HT1080 (cell line): ENCODE measurements around the gene HACD3. TPM values are rescaled to one million over a fixed set of nuclear protein-coding genes. Genes with fewer than 3 reads are reported as not detected.

Experiments used
- DNase-seq: peaks from one replicate; pipeline ENCODE4 v3.0.0-alpha.2; 2015; ENCODE audit warnings: low read depth
- polyA plus RNA-seq, 2 experiments: library from polyadenylated mRNA; depleted of rRNA; stranded (reverse); fragments of >200 nt; gene quantifications; 2 replicates each; pipeline ENCODE4 v1.2.3, GENCODE V29; 2015
- total RNA-seq: library from RNA; depleted of rRNA; stranded (reverse); fragments of >200 nt; shearing (Covaris generic); gene quantifications from 2 replicates; pipeline ENCODE4 v1.2.3, GENCODE V29; 2014; rRNA removed

The HACD3 gene, protein sequence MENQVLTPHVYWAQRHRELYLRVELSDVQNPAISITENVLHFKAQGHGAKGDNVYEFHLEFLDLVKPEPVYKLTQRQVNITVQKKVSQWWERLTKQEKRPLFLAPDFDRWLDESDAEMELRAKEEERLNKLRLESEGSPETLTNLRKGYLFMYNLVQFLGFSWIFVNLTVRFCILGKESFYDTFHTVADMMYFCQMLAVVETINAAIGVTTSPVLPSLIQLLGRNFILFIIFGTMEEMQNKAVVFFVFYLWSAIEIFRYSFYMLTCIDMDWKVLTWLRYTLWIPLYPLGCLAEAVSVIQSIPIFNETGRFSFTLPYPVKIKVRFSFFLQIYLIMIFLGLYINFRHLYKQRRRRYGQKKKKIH
- total RNA-seq = 96.0 and 101 TPM in 2 replicates
- polyA plus RNA-seq (2015; cell fraction: cytosol; rRNA removed) = 60.8 and 72.6 TPM in 2 replicates
- polyA plus RNA-seq (2015; cell fraction: nucleus; rRNA removed) = 82.6 and 87.7 TPM in 2 replicates

- peak; percentile 66 for DNase-seq
Observed at GRCh38 chr15:65530318-65531111, at the start of gene HACD3. TSS of gene HACD3 (plus strand) at chr15:65530463. CDS start at chr15:65530632, 169 bp downstream.

- no peak for DNase-seq
Observed at GRCh38 chr15:65484876-65485275, 45.4 kb upstream of the HACD3 start.

GRCh38 chr15:65494076-65494475 lies 36.2 kb upstream of the HACD3 start:
- DNase-seq = no peak

DNA sequence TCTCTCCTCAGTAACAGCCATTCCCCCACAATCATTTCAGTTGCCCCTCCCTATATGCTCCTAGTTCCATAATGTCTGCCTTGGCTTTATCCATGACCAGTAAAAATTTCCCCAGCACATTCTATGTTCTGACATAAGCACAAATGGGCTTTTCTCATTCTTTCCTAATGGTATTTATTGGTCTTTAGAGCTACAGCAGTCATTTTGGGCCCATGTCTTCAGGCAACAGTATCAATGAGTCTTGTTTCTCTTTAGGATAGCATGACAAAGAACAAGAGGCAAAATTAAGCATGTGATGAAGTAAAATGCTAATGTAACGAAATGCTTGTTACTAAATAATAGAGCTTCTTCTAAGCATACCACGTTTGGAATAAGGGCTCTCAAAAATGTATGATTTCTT lies 20.9 kb upstream of the HACD3 start:
- no peak for DNase-seq

DNA sequence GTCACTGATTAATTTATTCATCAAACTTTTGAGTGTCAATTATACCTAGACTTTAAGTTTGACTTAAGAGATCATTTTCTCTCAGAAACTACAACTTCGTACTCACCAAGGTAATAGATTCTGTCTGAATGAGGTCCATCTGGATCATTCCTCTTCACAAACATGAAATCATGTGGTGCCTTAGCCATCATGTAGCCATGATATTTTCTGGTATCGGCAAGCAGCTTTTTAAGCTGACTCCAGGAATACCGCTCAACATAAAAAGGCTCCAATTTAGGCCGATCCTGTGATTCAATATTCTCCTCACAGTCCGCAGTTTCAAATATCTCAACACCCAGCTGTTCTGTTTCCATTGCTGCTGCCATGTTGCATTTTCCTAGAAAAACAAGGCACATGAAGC lies 18.1 kb upstream of the HACD3 start:
- DNase-seq = no peak

DNA sequence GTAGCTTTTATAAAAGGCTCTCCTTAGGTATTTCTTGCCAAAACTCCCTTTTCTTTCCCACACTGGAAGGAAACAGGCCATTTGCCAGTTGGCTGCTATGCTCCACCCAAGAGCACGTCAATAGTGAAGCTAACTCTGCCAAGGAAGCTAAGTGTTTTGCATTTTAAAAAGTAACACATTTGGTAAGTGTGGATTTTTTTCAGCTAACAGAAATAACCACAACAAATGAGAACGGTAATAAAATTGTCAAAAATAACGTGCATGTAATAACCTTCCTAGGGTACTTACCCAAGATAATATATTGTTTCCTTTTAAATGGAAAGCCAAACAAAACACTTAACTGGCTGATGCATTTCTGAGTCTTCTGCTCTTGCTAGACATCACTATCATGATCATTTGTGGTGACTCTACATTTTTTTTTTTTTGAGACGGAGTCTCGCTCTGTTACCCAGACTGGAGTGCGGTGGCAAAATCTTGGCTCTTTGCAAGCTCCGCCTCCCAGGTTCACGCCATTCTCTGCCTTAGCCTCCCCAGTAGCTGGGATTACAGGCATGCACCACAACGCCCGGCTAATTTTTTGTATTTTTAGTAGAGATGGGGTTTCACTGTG lies 17.4 kb upstream of the HACD3 start:
- no peak for DNase-seq

GRCh38 chr15:65516997-65517865 lies 13.0 kb upstream of the HACD3 start, which contains the start of gene DPP8:
TSS of gene DPP8 (minus strand) at chr15:65517689. CDS start at chr15:65512553, 5,136 bp downstream.
- peak; percentile 91 for DNase-seq

- no peak for DNase-seq
Observed at GRCh38 chr15:65517866-65518207, 12.4 kb upstream of the HACD3 start.

- DNase-seq = no peak
Observed at GRCh38 chr15:65518633-65519285, 11.5 kb upstream of the HACD3 start.

GRCh38 chr15:65521350-65521749 lies 8.9 kb upstream of the HACD3 start:
- no peak for DNase-seq

GRCh38 chr15:65524226-65524625 lies 6.0 kb upstream of the HACD3 start:
- no peak for DNase-seq

DNA sequence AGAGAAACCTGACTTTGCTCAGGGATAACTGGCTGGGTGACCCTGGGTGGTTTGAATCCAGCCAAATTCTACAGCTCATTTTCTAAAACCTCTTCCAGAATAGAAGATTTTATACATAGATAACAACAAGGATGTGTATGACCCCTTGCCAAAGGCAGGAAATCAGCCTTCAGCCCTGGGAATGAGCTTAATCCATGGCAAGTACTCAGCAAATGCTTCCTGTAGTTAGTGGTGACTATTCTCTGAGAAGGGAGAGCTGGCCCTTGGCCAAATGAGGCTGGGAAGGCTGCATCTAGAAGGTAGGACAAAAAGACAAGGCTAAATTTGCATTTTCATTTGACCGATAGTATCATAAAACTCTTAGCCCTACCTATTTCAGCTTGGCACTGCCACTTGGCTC lies 4.6 kb upstream of the HACD3 start:
- DNase-seq = peak; percentile 65

DNA sequence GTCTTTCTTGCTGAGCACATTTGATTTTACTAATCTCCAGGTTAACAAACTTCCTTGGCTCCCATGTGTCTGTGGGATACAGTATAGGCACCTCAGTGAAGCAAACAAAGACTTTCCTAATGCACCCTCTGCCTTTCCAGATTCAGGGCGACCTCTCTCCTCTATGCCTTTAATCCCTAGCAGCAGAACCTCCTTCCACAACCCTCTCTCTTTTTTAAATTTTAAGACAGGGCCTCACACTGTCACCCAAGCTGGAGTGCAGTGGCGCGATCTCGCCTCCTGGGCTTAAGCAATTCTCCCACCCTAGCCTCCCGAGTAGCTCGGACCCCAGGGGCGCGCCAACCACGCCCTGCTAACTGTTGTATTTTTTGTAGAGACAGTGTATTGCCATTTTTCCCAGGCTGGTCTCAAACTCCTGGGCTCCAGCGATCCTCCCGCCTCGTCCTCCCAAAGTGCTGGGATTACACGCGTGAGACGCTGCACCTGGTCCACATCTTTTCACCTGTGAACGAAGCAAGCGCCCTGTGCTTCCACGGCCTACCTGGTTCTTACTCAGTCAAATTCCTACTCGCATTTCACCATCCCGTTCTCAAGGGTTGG lies 1.7 kb upstream of the HACD3 start:
- DNase-seq = no peak

GRCh38 chr15:65529762-65530317 lies 423 bp upstream of the HACD3 start:
- DNase-seq = no peak

DNA sequence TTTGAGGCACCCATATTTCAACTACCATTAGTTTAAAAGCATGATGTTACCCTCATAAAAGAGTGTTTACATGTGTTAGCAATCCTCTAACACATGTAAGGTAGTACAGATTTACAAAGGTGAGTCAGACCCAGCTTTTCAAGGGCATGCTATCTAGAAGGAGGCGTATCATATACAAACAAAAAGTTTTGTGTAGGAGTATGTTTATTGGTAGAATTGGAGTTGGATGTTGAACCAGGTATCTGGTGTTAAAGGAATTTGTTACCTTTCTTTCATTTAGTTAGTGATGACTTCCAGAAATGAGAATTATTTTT lies 2.4 kb downstream of the HACD3 start:
- DNase-seq = no peak

- no peak for DNase-seq
Observed at GRCh38 chr15:65533057-65533756, 2.9 kb downstream of the HACD3 start.

GRCh38 chr15:65535192-65535591 lies 4.9 kb downstream of the HACD3 start:
- DNase-seq = no peak

DNA sequence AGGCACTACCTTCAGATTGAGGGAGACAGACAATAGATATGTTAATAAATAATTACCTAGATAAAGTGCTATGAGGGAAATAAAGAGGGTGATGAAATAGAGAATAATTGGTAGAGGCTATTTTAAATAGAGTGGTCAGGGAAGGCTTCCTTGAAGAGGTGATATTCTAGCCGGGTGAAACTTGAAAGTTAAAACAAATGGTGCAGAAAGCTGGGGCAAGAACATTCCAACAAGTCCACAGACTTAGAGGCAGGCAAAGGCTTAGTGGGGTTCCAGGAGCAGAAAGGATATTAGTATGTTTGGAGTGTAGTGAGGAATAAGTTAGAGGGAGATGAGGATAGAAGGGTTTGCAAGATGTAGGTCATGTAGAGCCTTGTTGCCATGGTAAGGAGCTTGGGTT lies 10.1 kb downstream of the HACD3 start:
- no peak for DNase-seq

DNA sequence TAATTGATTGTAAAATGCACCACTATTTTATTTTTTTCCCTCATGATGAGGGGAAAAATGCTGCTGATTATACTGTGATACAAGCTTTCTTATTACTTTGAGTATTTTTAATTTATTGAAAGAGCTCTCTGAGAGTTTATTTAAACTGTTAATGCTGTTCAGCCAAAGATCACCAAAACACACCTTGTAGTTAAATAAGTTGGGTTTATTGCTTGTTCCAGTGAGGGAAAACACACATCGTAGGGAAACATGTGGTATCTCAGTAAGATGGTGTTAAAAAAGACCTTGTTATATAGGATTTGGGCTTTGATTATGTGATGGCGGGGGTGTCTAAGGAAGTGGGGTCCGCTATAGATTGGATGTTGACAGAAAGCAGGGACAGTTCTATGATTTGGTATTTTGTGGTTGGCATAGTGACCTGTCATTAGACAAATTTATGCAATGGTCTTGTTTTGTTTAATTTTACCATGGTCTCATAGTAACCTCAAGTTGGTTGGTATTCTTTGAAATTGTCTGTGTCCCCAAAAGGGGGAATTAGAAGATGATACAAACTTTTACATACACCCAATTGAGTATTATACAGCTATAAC lies 11.1 kb downstream of the HACD3 start:
- DNase-seq = no peak
